Sciatic nerve (tissue), 2 donors: Measurements from ENCODE around the gene AOPEP. TPM values are rescaled to one million over a fixed set of nuclear protein-coding genes. Genes with fewer than 3 reads are reported as not detected.

Experiments
- ATAC-seq: fragments of 200-7000 bp; cut with Tn5 transposase; one replicate; pipeline ENCODE4 v1.9.1; 2020; ENCODE audit warnings: mild to moderate bottlenecking, moderate library complexity
- DNase-seq: peaks from one replicate; pipeline ENCODE4 v3.0.0-alpha.2; 2020; ENCODE audit warnings: low spot score
- intact Hi-C: fragments of 100-400 bp; cut with DNase I; formaldehyde crosslinking; loops from one replicate; pipeline ENCODE4 v1.14.2; 2022
- total RNA-seq: library from RNA; stranded (reverse); fragmentation: NEBNext Ultra II Directional; extraction: Animal tissue kit (Norgen Biotek cat#: 25700); gene quantifications from one replicate; pipeline ENCODE4 v1.2.1, GENCODE V29; 2021
- donor health status: DM: no; HTN: no; CAD: no.
- donor health status: DM: no; HTN: no; CAD: no.

AOPEP gene
- total RNA-seq, 1 donor from 2014 or later, result 158 TPM

DNA sequence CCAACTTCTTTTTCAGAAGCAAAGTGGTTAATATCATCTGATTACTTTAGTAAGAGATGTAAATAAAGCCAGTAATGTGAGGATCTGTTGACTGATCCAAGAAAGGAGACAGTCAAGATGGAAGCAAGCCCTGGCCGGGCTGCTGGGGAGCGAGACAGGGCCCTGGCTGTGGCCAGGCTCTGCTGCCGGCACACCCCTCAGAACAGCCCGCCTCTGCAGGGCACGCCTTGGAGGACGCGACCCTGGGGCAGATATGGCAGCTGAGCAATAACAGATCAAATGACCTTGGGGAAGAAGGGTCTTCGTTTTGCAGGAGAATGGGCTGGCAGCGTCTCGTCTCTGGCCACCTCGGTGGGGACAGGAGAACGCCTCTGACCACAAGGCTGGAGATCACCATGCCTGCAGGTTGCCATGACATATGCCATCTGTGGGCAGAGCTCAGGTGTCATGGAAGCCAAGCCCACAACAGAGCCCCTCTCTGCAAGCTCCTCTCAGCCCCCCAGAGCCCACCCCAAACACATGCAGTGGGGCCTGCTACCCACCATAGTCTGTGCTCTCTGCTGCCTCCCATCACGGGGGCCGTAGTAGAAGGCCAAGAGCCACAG, 384.5 kb downstream of the AOPEP start:
- no peak for DNase-seq
- ATAC-seq, result no peak
- intact Hi-C loops, result no loop called here

DNA sequence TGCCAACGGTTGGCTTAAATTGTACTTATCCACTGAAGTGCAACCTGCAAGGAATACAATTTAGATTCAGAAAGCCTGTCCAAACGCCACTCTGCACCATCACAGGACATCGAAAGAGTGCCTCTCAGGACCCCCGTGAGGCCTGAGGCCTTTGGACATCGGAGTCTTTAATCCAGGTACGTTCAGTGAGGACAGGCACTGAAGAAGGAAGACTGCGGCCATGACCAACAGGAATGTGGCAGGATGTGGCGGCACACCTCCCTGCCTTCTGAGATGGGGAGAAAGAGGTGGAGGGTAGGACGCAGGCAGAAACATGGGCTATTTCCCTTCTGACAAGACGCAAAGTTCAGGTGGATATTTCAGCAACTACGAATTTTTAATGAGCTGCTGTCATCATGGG, 385.2 kb downstream of the AOPEP start:
- no peak for DNase-seq
- intact Hi-C loops, result no loop called here
- no peak for ATAC-seq

DNA sequence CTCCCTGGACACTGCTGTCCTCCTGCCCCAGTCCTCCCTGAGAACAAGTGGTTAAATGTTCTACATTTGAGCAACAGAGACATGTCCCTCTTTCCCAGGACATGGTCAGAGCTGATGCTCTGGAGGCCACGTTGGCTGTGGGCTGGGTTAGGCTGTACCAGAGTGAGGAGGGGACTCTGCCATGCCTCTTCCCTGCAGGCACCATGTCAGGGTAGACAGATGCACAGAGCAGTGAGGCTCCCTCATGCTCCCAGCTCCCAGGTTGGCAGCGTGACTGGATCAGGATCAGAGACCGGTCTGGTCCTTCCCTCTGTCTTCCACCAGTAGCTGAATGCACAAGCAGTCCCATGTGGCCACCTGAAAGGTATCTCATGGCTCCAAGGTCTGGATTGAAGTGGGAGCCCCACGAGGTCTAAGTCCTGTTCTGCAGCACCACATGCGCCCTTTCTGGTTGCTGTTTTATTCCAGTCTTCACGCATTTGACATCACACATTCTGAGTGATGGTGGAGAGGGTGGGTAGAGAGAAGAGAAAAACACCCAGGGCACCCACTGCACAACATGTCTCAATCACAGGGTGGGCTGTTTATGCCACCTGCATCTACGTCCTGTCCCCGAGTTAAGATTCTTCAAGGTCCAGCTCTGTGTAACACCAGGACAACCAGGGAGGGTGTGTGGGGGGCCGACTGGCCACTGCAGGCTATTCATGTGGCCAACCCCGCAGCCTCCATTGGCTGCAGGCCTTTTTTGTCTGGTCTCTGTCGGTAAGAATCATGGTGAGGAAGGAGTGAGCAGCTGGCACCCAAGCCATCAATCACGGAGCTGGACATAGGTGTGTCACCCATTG, 386.2 kb downstream of the AOPEP start:
- ATAC-seq (no peak), DNase-seq (no peak)

DNA sequence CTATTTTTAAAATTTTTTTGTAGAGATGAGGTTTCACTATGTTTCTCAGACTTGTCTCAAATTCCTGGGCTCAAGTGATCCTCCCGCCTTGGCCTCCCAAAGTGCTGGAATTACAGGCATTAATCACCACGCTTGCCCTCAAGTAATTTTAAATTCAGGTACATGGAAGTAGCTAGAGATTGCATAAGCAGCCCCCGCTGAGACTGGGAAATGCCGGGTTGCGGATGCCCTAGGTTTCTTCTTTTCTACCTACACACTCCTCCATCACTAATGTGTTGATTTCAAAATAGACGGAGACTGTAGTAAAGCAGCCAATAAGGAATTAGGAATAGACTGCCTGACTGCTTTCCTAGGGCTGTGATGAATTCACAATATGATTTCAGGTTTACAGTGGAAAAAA, 388.6 kb downstream of the AOPEP start:
- no peak for DNase-seq
- ATAC-seq, result no peak
- intact Hi-C loops, result no loop called here

More for the DNA sequence above, 386.2 kb downstream of the AOPEP start:
- intact Hi-C loops, result no loop called here

DNA sequence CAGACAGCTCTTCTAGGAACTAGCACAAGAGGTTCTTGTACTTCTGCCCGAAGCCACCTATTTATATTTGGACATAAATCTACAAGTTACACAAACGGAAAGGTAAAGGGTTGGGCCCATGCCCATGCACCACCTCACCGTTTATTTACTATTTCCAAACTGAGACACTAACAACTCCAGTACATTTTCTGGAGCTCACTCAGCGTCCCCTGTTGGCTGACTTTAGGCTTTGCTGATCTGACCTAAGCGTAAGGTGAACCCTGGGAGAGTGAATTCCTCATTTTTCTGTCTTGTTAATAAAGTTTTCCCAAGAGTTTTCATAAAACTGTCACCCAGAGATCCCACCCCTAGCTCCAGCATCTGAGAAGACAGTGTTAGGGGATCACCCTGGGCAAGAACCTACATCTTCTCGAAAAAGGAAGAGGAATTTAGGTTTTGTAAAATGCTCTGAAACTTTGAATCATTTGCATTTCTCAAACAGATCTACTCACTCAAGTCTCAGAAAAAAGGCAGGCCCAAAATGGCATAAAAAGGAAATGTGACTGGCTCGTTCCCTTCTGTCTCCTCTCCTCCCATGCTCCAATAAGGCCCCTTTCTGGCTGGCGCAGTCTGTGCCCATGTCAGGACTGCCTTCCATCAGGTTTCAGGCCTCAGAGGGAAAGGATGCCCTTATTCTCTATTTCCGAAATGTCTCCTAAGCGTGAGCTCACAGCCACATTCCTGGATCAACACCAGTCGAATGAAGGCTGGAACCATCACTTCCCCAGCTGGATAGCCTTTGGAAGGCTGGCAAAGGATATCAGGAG, 389.7 kb downstream of the AOPEP start:
- intact Hi-C loops, result no loop called here
- ATAC-seq, result peak; percentile 18
- no peak for DNase-seq

DNA sequence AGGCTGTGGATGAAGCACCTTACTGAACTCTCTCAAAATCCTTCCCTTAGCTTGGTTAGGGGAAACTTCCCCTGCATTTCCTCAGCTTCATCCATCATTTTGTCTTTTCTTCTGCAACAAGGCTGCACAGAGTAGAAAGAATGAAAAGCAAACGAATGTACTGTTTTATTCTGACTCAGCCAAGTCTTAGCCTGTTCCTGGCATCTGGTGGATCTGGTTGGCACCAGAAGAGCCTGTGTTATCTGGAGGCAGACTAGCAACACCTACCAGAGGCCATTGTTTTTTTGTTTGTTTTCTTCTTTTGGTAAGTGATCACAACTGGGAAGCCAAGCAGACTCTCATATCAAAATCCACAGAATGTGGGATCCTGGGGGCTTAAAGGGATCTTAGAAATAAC, 390.3 kb downstream of the AOPEP start:
- DNase-seq (no peak), ATAC-seq (peak; percentile 45)
- intact Hi-C loops, result no loop called here

DNA sequence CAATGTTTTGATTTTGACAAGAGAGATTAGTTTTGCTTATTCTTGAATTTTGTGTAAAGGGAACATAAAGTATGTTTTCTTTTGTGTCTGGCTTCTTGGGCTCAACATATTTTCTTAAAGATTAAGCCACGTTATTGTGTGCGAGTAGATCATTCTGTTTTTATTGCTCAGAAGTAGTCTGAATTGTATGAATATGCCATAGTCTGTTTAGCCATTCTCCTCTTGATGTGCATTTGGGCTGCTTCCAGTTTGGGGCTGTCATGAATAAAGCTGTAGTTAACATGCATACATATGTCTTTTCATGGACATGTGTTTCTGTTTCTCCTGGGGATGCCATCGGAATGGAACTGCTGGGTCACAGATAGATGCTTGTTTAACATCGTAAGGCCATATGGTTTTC, 392.1 kb downstream of the AOPEP start:
- DNase-seq, result no peak
- no peak for ATAC-seq
- intact Hi-C loops, result no loop called here

DNA sequence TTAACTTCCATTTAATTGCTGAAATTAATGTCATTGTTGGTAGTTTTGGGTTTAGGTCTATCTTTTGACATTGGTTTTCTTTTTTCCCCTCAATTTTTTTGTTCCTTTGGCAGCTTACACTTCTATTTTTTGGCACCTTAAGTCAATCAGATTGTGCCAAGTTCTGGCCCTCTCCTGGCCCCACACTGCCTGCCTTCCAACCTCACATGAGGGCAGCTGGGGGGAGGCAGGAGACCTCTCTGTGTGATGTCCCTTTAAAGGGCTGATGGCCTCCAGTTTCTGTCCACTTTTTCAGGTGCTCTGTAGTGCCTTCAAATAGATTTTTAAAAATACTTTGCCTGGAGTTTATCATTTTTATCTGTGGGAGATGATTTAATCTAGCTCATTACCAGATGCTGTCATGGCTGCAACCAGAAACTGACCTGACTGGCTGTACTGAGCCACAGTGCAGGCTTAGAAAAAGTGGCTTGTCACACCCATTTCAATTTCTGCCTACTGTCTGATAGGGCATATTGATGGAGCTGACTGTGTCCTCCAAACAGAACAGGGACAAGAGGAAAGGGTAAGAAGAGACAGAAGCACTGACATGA, 394.4 kb downstream of the AOPEP start:
- no peak for ATAC-seq
- intact Hi-C loops, result loop anchor here (5.0 kb wide), 1 partner anchor 44 kb away; no protein-coding TSS in a partner anchor

GRCh38 chr9:95124582-95125367, 398.3 kb downstream of the AOPEP start:
- intact Hi-C loops, result loop anchor here (5.0 kb wide), 2 partner anchors 47 to 442 kb away; no protein-coding TSS in a partner anchor
- no peak for ATAC-seq
- no peak for DNase-seq

More for the DNA sequence above, 394.4 kb downstream of the AOPEP start:
- DNase-seq, result no peak

- intact Hi-C loops, result loop anchor here (5.0 kb wide), 1 partner anchor 443 kb away; no protein-coding TSS in a partner anchor
- DNase-seq (no peak), ATAC-seq (no peak)
These were observed 399.2 kb downstream of the AOPEP start for GRCh38 chr9:95125652-95126051.

DNA sequence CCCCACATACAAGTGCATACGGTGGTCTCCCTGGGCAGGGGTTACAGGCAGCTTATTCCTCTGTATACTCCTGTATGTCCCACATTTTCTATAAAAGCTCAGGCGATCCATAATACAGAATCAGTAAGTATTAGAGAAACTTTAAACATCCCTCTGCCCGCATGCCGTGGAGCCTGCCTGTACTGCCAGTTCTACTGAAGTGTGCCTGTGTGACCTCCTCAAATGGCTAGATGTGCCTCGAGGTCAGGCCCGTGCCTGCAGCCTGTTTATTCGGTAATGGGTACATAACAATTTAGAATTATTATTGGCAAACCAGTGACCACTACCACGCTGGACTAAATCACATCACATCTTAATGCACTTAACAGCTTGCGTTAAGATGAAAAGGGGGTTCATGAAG, 400.2 kb downstream of the AOPEP start:
- no peak for ATAC-seq
- intact Hi-C loops, result loop anchor here (5.0 kb wide), 1 partner anchor 444 kb away; no protein-coding TSS in a partner anchor
- DNase-seq, result no peak

DNA sequence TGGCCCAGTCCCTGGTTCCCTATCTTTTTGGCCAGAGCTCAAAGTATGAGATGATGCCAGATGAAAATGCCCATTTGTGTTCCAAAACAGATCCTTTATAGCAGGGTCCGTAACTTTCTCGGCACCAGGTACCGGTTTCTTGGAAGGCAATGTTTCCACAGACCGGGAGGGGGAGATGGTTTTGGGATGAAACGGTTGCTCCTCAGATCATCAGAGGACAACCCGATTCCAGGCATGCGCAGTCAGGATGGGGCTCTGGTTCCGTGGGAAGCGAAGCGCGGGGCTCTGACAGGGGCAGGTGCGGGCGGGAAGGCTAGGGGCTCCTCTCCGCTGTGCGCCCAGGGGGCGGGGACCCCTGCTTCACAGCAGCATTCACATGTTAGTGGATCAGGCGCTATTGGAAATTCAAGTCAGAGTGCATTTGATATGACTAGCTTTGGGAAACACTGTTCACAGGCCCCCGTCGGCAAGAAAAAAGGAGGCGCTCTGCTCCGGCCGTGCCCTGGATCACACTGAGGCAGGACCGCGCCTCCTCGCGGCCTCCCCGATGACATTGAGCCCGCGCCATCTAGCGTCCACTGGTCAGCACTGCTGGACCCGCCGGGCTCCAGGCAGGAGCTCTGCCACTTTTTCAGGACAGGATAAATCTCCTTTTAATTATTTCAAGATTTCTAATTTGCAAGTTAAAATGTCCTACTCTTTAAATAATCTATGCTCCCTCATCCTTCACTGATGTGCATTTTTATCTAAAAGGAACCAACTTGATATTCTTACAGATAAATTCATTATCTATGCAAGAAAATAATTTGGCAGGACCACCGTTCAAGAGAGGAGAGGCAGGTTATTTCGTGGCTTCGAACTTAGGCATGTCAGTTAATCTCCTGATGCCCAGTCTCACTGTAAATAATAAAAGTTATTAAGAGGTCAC, 401.0 kb downstream of the AOPEP start:
- ATAC-seq, result peak; percentile 90
- intact Hi-C loops, result loop anchor here (5.0 kb wide), 1 partner anchor 445 kb away; no protein-coding TSS in a partner anchor

GRCh38 chr9:95128177-95128524, 401.7 kb downstream of the AOPEP start:
- intact Hi-C loops, result loop anchor here (5.0 kb wide), 1 partner anchor 446 kb away; no protein-coding TSS in a partner anchor

More for the DNA sequence above, 401.0 kb downstream of the AOPEP start:
- DNase-seq, result peak; percentile 94

DNA sequence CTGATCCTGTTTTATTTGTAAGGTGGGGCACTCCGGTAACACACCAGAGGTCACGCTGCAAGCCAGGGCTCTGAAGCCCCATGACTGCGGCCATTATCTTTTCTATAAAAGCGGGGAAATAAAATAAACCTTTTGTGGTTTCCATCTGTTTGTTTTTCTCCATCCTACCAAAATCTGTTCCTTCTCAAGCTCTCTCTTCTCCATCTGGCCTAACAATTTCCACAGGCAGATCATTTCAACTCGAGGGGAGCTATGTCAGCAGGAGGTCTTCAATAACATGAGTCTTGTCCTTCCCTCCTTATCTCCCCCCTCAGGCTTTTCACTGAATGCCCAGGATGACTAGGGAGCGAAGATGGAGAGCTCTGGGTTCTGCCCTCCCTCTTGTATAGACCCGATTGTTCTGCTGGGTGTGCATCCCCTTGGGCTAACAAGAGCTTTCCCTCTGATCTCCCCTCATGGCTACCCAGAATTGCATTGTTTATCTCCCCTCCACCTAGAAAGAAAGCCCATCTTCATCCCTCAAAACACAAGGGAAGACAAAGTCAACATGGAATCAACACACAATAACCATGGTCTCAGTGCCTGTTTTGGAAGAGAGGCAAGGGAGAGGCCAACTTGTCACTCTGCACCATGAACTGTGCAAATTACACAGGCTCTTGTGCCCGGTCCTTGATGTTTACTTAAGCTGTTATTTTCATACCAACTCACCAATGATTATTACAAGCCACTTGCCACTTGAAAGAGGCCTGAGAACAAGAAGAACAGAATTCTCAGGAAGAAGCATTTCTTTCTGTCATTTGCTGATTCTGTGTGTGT, 403.2 kb downstream of the AOPEP start:
- no peak for ATAC-seq
- intact Hi-C loops, result loop anchor here (5.0 kb wide), 1 partner anchor 447 kb away; no protein-coding TSS in a partner anchor
- no peak for DNase-seq

More at GRCh38 chr9:95128177-95128524, 401.7 kb downstream of the AOPEP start:
- ATAC-seq (no peak), DNase-seq (no peak)

GRCh38 chr9:95130484-95130883, 404.0 kb downstream of the AOPEP start:
- DNase-seq (no peak), ATAC-seq (no peak)
- intact Hi-C loops, result no loop called here
